Tibial nerve (tissue), 4 donors: ENCODE data around the gene ZNRD2. TPM values are rescaled to one million over a fixed set of nuclear protein-coding genes. Genes with fewer than 3 reads are reported as not detected.
"Not testable (repeated sequence)": the region's sequence is repeated elsewhere in the genome, so short reads cannot be mapped to it uniquely, and the experiment has no call there.

Experiments
- DNase-seq, 2 donors: peaks; one replicate each; pipeline ENCODE4 v3.0.0-alpha.2; 2019; ENCODE audit warnings: low spot score in 2 of 2
- H3K27ac ChIP-seq, 4 donors: fragments of 200-600 bp; sonication (generic) in 3 of 4; one replicate each; pipeline ENCODE4 v1.5.1; 2017 to 2019; ENCODE audit warnings: mild to moderate bottlenecking in 1 of 4
- H3K27me3 ChIP-seq, 2 donors: fragments of 200-600 bp; sonication (generic) in 1 of 2; one replicate each; pipeline versions ENCODE4 v1.5.1 to v1.6.0; 2017 to 2019
- H3K36me3 ChIP-seq, 3 donors: fragments of 200-600 bp; sonication (generic); one replicate each; pipeline ENCODE4 v1.5.1; 2018 to 2019
- H3K4me1 ChIP-seq, 4 donors: fragments of 200-600 bp; sonication (generic) in 3 of 4; one replicate each; pipeline ENCODE4 v1.5.1; 2017 to 2019
- H3K4me3 ChIP-seq, 4 donors: fragments of 200-600 bp; sonication (generic) in 3 of 4; one replicate each; pipeline ENCODE4 v1.5.1; 2017 to 2019; ENCODE audit warnings: mild to moderate bottlenecking in 1 of 4, moderate library complexity in 1 of 4
- H3K9me3 ChIP-seq, 4 donors: fragments of 200-600 bp; sonication (generic) in 3 of 4; one replicate each; pipeline ENCODE4 v1.5.1; 2017 to 2019
- EP300 ChIP-seq, 2 donors: sonication (generic); formaldehyde crosslinking; IDR thresholded peaks; one replicate each; pipeline ENCODE4 v1.6.1; 2017; ENCODE audit warnings: antibody characterized with exemption in 2 of 2, mild to moderate bottlenecking in 1 of 2
- POLR2A ChIP-seq, 2 donors: fragments of 450-650 bp; IDR thresholded peaks; one replicate each; pipeline ENCODE4 v1.6.1; 2017; ENCODE audit warnings: antibody characterized with exemption in 2 of 2, mild to moderate bottlenecking in 2 of 2, moderate library complexity in 2 of 2
- WGBS, 2 donors: methylation state at CpG; one replicate each; pipeline ENCODE4 v1.1.5; 2018; 5-methylcytosine and 5-hydroxymethylcytosine counted together
- total RNA-seq, 4 donors: library from RNA; depleted of rRNA; stranded (reverse); fragments of >200 nt; gene quantifications; one replicate each; pipeline ENCODE4 v1.1.0, GENCODE V29; 2016
- TF ChIP-seq, protein P1 (sequence below), 5 experiments: fragments of 200-600 bp in 3 of 5; fragments of 450-650 bp in 2 of 5; sonication (generic) in 3 of 5; IDR thresholded peaks; one replicate each; pipeline ENCODE4 v1.5.1; 2016 to 2019; ENCODE audit warnings: antibody characterized with exemption in 5 of 5, mild to moderate bottlenecking in 3 of 5, moderate library complexity in 2 of 5

ZNRD2 gene, protein sequence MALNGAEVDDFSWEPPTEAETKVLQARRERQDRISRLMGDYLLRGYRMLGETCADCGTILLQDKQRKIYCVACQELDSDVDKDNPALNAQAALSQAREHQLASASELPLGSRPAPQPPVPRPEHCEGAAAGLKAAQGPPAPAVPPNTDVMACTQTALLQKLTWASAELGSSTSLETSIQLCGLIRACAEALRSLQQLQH
- total RNA-seq: 10 to 100 TPM; 49.6 to 70.8 (median 56.5) TPM

DNA sequence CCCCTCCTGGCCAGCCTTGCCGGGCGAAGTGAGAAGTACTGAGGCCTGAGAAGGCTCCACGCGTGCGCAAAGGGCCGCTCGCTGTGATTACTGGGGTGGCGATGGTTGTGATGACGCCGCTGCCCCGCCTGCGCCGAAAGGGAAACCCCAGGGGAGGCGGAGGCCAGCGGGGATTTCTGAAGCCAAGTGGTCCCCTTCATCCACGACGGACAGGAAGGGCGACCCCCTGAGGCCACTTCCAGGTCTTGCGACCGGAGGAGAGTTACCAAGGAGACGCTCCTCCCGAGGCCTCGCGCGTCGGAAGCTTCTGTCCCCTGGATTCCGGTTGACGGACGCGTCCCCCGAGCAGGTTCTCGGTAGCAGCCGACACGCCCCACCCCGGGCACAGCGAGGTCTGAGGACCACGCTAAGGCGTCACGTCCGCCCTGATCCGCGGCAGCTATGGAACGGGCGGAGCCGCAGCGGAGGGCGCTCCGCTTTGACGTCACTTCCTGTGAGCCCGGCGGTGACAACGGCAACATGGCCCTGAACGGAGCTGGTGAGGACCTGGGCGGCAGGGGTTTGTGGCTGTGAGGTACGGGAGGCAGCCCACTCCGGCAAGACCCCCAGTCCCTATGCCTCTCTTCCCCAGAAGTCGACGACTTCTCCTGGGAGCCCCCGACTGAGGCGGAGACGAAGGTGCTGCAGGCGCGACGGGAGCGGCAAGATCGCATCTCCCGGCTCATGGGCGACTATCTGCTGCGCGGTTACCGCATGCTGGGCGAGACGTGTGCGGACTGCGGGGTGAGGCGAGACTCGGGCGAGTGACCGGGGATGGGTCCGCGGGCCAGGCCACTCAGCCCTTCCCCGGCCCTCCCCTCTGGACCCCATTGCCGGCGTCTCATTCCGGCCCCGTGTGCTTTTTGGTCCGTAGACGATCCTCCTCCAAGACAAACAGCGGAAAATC is at the start of gene ZNRD2:
TSS of gene ZNRD2 (plus strand) at position 505 of the 946 bp plus-strand sequence. CDS start at position 520, 15 bp downstream.
- H3K9me3 ChIP-seq: no peaks in the 10 kb centered on the region
- H3K27me3 ChIP-seq: no peaks in the 10 kb centered on the region
- H3K4me1 ChIP-seq: peaks cover 0 to 80% (median 53%) of the 10 kb centered on the region in 4 donors
- H3K4me3 ChIP-seq: peak within 1 kb of the TSS; percentile 61 to 88 (median 71)
- peak; percentile 91 to 94 for DNase-seq
- peaks cover 0 to 5% (median 0%) of the 10 kb centered on the region in 3 donors for H3K36me3 ChIP-seq
- WGBS, 2 donors: 0 to 1% methylated on average over 53 to 57 of the region's 89 CpGs
- H3K27ac ChIP-seq: peak within 1 kb of the TSS; percentile 86 to 95 (median 94)
- TF ChIP-seq, protein P1, sequence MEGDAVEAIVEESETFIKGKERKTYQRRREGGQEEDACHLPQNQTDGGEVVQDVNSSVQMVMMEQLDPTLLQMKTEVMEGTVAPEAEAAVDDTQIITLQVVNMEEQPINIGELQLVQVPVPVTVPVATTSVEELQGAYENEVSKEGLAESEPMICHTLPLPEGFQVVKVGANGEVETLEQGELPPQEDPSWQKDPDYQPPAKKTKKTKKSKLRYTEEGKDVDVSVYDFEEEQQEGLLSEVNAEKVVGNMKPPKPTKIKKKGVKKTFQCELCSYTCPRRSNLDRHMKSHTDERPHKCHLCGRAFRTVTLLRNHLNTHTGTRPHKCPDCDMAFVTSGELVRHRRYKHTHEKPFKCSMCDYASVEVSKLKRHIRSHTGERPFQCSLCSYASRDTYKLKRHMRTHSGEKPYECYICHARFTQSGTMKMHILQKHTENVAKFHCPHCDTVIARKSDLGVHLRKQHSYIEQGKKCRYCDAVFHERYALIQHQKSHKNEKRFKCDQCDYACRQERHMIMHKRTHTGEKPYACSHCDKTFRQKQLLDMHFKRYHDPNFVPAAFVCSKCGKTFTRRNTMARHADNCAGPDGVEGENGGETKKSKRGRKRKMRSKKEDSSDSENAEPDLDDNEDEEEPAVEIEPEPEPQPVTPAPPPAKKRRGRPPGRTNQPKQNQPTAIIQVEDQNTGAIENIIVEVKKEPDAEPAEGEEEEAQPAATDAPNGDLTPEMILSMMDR (IDR thresholded peaks at IDR 0.05): peak; percentile 31 to 81 (median 44)
- TF ChIP-seq EP300 (IDR thresholded peaks at IDR 0.05): peak; percentile 97
- peak; percentile 54 to 75 for TF ChIP-seq POLR2A (IDR thresholded peaks at IDR 0.05)

DNA sequence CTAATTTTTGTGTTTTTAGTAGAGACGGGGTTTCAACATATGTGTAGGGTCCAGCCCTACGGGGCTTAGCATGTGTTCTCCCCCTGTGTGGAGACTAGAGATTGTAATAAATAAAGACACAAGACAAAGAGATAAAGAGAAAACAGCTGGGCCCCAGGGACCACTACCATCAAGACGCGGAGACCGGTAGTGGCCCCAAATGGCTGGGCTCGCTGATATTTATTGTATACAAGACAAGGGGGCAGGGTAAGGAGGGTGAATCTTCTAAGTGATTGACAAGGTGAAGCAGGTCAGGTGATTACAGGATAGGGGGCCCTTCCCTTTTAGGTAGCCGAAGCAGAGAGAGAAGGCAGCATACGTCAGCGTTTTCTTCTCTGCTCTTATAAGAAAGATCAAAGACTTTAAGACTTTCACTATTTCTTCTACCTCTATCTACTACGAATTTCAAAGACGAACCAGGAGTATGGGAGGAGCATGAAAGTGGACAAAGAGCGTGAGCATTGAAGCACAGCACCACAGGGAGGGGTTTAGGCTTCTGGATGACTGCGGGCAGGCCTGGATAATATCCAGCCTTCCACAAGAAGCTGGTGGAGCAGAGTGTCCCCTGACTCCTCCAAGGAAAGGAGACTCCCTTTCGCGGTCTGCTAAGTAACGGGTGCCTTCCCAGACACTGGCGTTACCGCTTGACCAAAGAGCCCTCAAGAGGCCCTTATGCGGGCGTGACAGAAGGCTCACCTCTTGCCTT is 48.3 kb upstream of the ZNRD2 start:
- DNase-seq, H3K27ac ChIP-seq, H3K27me3 ChIP-seq, H3K36me3 ChIP-seq, H3K4me3 ChIP-seq, H3K9me3 ChIP-seq: not testable (repeated sequence)
- H3K4me1 ChIP-seq: peaks cover 0 to 31% (median 17%) of the 10 kb centered on the region in 4 donors
- WGBS, 2 donors: 83 to 84% methylated on average over 20 of the region's 20 CpGs

DNA sequence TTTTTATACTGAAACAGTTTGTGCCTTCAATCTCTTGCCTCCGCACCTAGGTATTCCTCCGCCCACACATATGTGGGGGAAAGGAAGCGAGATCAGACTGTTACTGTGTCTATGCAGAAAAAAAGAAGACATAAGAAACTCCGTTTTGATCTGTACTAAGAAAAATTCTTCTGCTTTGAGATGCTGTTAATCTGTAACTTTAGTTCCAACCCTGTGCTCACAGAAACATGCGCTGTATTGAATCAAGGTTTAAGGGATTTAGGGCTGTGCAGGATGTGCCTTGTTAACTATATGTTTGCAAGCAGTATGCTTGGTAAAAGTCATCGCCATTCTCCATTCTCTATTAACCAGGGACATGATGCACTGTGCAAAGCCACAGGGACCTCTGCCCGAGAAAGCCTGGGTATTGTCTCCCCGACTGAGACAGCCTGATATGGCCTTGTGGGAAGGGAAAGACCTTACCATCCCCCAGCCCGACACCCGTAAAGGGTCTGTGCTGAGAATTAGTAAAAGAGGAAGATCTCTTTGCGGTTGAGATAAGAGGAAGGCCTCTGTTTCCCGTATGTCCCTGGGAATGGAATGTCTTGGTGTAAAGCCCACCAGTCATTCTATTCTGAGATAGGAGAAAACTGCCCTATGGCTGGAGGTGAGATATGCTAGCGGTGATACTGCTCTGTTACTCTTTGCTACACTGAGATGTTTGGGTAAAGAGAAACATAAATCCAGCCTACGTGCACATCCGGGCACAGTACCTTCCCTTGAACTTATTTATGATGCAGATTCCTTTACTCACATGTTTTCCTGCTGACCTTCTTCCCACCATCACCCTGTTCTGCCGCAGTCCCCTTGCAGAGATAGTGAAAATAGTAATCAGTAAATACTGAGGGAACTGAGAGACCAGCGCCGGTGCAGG is 47.3 kb upstream of the ZNRD2 start:
- not testable (repeated sequence) for H3K9me3 ChIP-seq, DNase-seq, H3K4me3 ChIP-seq, H3K27me3 ChIP-seq
- WGBS, 2 donors: 75 to 78% methylated on average over 18 of the region's 18 CpGs
- Histone ChIP-seq H3K27ac (peak overlapping the region in 2 of 4 donors; percentile 80 to 94), H3K36me3 (peaks cover 0 to 16% (median 0%) of the 10 kb centered on the region in 3 donors), H3K4me1 (peaks cover 0 to 35% (median 17%) of the 10 kb centered on the region in 4 donors)

DNA sequence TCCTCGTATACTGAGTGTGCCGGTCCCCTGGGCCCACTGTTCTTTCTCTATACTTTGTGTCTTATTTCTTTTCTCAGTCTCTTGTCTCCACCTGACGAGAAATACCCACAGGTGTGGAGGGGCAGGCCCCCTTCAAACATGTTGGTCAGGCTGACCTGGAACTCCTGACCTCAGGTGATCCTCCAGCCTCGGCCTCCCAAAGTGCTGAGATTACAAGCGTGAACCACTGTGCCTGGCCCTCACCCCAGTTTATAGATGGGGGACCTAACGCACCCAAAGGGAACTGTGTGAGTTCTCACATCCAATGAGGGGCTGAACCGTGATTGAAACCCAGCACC is 46.7 kb upstream of the ZNRD2 start:
- WGBS, 2 donors: 86 to 88% methylated on average over 7 of the region's 7 CpGs
- not testable (repeated sequence) for H3K27me3 ChIP-seq, DNase-seq, H3K9me3 ChIP-seq, H3K4me3 ChIP-seq
- peak overlapping the region in 3 of 4 donors; percentile 80 to 94 (median 89) for H3K27ac ChIP-seq
- peaks cover 0 to 40% (median 18%) of the 10 kb centered on the region in 4 donors for H3K4me1 ChIP-seq
- peaks cover 0 to 22% (median 0%) of the 10 kb centered on the region in 3 donors for H3K36me3 ChIP-seq

DNA sequence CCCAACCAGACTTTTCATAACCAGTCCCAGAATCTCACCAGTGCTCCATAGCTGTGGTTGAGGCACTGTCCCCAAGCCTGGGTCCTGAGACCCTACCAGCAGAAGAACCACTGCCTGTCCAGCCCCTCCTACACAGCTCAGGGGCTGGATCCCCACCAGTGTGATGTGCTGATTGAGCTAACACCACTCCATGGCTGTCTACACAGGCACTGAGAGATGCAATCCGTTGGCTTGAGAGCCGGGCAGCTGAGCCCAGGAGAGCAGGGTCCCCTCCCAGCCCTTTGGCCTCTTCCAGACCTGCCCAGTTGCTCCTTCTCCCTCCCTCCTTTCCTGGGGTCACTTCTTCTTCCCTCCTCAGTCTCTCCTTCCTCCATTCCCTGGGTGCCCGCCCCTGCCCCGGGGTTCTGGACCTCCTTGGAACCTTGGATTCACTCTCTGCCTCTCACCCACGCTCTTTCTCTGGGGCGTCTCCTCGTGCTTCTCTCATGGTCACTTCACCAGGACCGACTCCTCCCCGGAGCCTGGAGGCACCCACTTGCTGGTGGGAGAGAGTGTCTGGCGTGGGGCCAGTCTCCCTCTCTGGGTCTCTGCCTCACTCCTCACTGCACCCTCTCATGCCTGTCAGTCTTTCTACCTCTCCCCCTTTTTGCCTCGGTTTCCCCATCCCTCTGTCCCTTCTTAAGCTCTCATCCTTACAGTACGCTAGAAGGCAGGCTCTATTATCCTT is 46.1 kb upstream of the ZNRD2 start:
- Histone ChIP-seq H3K4me3 (peak overlapping the region in 3 of 4 donors; percentile 34 to 75 (median 38)), H3K36me3 (peaks cover 0 to 26% (median 0%) of the 10 kb centered on the region in 3 donors), H3K27ac (peak overlapping the region; percentile 71 to 94 (median 84)), H3K27me3 (no peaks in the 10 kb centered on the region), H3K4me1 (peaks cover 0 to 46% (median 21%) of the 10 kb centered on the region in 4 donors), H3K9me3 (no peaks in the 10 kb centered on the region)
- TF ChIP-seq EP300 (IDR thresholded peaks at IDR 0.05) (no peak), POLR2A (IDR thresholded peaks at IDR 0.05) (no peak)
- TF ChIP-seq, protein P1 (IDR thresholded peaks at IDR 0.05): no peak
- 11 to 20% methylated on average over 12 of the region's 12 CpGs for WGBS, 2 donors
- peak in 1 of 2 donors; percentile 51 for DNase-seq
